Caki2 (cell line): ENCODE measurements around the gene ALKBH5. TPM values are rescaled to one million over a fixed set of nuclear protein-coding genes. Genes with fewer than 3 reads are reported as not detected.

Source experiments
- DNase-seq: peaks from one replicate; pipeline ENCODE4 v3.0.0-alpha.2; 2015; ENCODE audit warnings: low read depth
- in situ Hi-C: cut with HindIII; loops from 2 replicates; pipeline ENCODE4 v1.10.0; 2016; ENCODE audit warnings: low sequenced_read_pairs, low pct_unique_long_range_greater_than_20kb, mixed read lengths
- total RNA-seq: library from RNA; depleted of rRNA; stranded (reverse); fragments of >200 nt; shearing (Covaris generic); gene quantifications from 2 replicates; pipeline ENCODE4 v1.2.3, GENCODE V29; 2014; ENCODE audit warnings: low replicate concordance

The ALKBH5 gene
- total RNA-seq, 1 experiment from 2014 or later: 55.3 TPM

GRCh38 chr17:18230288-18231141, 46.9 kb downstream of the ALKBH5 start:
- no peak for DNase-seq
- in situ Hi-C loops: no loop called here

GRCh38 chr17:18231164-18231563, 47.5 kb downstream of the ALKBH5 start:
- in situ Hi-C loops: no loop called here
- DNase-seq: no peak

- in situ Hi-C loops: no loop called here
- DNase-seq: no peak
Observed at GRCh38 chr17:18233803-18234518, 50.3 kb downstream of the ALKBH5 start.

- DNase-seq: no peak
- in situ Hi-C loops: no loop called here
Observed at GRCh38 chr17:18234853-18235380, 51.3 kb downstream of the ALKBH5 start.

- DNase-seq: no peak
- in situ Hi-C loops: no loop called here
Observed at GRCh38 chr17:18235743-18236256, 52.2 kb downstream of the ALKBH5 start.

GRCh38 chr17:18236494-18236893, 52.9 kb downstream of the ALKBH5 start:
- in situ Hi-C loops: no loop called here
- no peak for DNase-seq

- in situ Hi-C loops: no loop called here
- DNase-seq: no peak
Observed at GRCh38 chr17:18237461-18237860, 53.8 kb downstream of the ALKBH5 start.

- in situ Hi-C loops: no loop called here
- no peak for DNase-seq
Observed at GRCh38 chr17:18238299-18238698, 54.7 kb downstream of the ALKBH5 start.

- in situ Hi-C loops: no loop called here
- DNase-seq: no peak
Observed at GRCh38 chr17:18240449-18240848, 56.8 kb downstream of the ALKBH5 start.

GRCh38 chr17:18241229-18241871, 57.7 kb downstream of the ALKBH5 start:
- in situ Hi-C loops: no loop called here
- DNase-seq: no peak

GRCh38 chr17:18245038-18245776, 61.6 kb downstream of the ALKBH5 start:
- in situ Hi-C loops: no loop called here
- no peak for DNase-seq

- DNase-seq: no peak
- in situ Hi-C loops: no loop called here
Observed at GRCh38 chr17:18246109-18246725, 62.6 kb downstream of the ALKBH5 start.

- in situ Hi-C loops: no loop called here
- DNase-seq: peak; percentile 25
Observed at GRCh38 chr17:18246880-18247612, 63.4 kb downstream of the ALKBH5 start.

GRCh38 chr17:18247613-18248001, 64.0 kb downstream of the ALKBH5 start:
- in situ Hi-C loops: no loop called here
- no peak for DNase-seq

GRCh38 chr17:18248300-18248731, 64.7 kb downstream of the ALKBH5 start:
- in situ Hi-C loops: no loop called here
- DNase-seq: peak; percentile 33

GRCh38 chr17:18248811-18249210, 65.2 kb downstream of the ALKBH5 start:
- in situ Hi-C loops: no loop called here

GRCh38 chr17:18250259-18250658, 66.6 kb downstream of the ALKBH5 start:
- no peak for DNase-seq
- in situ Hi-C loops: no loop called here

More at GRCh38 chr17:18248811-18249210, 65.2 kb downstream of the ALKBH5 start:
- no peak for DNase-seq
